GM18499 (cell line): ENCODE results near the gene MEST.
"Not testable (repeated sequence)": the region's sequence is repeated elsewhere in the genome, so short reads cannot be mapped to it uniquely, and the experiment has no call there.

Source experiments
- ATAC-seq: cut with Tn5 transposase; IDR thresholded peaks from one replicate; pipeline ENCODE4 v1.9.1; 2021; ENCODE audit warnings: moderate number of reproducible peaks; ENCODE audit not compliant: insufficient read depth, unreplicated experiment

The MEST gene

DNA sequence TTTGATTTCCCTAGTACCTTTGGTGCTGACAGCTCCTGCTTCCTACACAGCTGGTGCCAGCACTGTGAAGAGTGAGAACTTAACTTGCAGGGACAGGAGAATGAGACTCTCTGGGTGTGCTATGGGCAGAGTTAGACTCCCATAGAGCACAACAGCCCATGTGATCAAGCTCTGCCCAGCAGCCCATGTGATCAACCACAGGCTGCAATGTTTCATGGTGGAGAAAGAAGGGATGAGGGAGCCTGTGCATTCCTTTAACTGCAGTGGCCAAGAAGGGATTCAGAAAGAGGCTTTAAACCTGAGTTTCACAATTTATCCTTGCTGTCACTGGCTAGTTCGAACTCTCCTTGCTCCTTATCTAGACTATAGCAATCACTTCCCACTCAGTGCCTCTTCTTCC, 10.0 kb upstream of the MEST start:
- no peak for ATAC-seq

DNA sequence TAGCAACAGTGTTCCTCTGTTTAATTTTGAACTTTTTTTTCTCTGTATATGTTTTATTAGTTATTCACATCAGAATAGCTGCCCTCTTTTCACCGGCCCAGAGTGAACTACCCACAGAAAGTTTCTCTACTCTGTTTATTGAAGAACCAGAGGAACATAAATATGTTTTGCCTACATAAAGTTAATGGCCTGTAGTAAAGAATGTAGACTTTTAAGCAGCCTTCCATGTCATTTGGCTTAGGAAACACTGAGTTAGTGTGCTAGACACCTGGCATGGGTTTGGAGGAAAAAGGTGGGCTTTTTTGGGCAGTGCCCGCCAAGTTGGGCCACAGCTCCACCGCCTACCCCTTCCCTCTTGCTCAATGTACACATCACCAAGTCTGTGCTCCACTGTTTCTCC, 8.9 kb upstream of the MEST start:
- ATAC-seq, result no peak

DNA sequence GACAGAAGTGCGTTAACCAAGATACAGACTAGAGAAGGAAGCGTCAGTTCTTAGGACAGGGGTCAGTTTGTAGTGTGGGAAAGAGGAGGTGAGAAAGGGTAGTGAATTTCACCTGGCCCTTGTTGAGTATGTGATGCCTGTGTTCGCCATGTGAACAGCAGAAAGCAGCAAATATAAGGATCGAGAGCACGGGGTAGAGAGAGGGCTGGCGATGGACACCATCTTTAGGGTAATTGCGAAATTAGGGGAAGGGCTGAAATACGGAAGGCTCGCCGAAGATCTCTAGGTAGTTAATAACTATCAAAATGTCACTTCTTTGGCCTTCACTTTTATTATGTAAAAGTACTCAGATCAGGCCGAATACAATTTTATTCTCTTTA, 6.2 kb upstream of the MEST start:
- no peak for ATAC-seq

DNA sequence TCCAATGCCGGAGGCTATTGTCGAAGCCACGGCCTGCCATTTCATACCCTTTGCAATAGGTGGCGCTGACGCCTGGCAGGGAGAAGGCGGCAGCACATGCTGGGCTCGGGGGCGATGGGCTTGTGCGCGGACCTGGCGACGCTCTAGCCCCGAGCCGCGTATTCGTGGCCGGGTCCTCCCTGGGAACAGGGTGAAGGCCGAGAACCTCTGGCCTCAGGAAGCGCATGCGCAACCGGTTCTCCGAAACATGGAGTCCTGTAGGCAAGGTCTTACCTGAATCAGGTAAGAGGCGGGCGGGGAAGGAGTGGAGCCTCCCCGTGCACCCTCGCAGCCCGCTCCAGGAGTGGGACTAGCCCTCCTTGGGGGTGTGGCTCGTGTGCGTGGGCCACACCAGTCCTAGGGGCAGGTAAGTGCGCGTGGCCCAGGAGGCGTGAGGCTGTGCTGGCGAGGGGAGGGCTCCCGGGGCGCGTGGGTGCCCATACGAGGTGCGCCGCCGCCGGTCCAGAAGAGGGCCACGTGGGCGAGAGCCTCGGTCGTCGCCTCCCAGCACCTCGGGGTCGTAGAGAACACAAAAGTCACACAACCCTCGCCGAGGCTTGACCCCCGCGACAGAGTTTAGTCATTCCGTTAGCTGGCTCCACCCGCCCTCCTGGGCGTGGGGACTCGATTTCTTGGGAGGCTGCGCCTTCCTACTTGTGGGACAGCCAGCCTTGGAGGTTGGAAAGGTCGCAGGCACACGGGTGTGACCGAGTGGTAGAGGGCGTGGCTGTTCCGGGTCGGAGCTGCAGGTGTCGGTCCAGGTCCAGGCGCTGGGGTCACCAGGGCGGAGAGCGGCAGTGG, 5.6 kb upstream of the MEST start:
- no peak for ATAC-seq

DNA sequence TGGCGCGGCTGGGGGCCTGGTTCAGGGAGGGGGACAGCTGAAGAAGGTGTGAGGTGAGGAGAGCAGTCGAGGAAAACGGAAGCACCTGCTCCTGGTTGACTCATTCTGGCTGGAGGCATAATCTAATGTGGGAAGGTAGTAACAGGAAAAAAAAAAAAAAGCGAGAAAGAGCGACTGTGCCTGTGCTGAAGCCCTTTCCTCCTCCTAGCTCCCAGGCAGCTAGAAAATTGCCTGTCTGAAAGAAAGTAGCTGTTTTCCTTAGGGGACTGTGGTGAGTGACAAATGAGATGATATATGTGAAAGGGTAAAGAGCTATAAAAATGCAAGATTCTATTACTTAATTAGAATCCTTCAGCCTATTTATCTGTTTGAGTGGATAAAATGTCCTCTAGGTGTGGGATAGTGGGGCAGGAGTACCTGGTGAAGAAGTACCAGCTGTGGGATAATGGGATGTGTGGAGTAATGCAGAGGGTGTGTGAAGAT, 4.9 kb upstream of the MEST start:
- ATAC-seq, result no peak

DNA sequence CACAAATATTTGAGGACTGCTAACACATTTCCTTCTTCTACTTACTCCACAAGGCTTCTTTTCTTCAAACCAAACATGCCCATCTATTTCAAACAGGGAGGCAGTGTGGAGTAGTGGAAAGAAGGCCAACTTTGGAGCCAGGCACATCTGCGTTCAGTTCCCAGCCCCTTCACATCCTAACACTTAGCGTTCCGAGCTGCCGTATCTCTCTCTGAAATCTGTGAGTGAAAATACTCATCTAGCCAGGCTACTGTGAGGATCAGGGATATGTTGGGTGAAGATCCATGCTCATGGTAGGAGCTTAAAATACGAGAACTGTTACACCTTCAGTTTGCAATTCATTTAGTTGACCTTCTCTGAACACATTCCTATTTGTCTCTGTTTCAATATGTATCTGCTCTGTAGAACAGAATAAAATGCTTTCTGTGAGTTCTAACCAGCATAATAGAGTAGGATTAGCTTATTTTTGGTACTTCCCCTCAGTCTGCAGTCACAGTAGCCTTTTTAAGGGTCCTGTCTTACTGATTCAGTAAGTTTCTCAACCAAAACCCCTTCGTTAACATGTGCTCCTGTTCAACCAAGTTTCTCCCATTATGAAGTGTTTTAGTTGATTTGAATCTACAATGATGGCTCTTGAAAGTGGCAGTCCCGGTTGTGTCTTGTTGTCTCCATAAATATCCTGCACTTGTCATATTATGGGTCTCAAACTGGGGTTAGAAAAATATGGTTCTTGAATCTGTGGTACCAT, 3.3 kb upstream of the MEST start:
- ATAC-seq, result no peak

DNA sequence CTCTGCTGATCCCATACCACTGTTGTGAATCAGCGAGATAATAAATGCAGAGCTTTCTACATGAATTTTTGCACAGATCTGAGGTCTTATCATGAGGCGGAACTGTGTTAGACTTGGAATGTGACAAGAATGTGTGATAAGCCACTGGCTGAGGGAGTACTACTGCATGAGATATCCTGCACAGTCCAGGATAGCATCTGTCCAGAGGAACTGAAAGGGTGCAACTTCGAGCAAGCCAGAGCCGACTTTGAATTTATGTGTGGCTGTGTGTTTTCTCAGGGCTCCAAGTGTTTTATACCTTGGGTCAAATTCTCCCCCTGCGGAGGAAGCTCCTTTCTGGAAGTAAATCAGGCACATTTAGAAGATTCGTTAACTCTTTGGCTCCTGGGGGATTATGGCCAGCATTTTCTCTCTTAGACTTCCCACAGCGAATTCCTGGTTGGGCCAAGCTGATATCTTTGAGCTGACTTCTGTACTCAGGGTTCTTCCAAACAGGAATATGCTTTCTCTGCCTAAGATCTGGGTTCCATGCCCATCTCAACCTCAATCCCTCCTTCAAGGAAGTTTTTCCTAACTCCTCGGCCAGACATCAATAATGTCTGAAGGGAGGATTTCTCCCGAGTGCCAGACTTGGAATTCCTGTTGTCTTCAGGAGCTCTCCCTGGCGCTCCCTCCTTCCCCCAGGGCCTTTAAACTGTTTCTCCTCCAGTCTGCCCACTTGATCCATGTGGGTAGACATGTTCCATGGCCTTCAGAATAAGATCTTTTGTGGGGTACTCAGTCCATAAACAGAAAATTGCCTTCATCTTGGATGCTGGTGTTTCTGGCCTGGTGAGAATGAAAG, 2.5 kb upstream of the MEST start:
- no peak for ATAC-seq

DNA sequence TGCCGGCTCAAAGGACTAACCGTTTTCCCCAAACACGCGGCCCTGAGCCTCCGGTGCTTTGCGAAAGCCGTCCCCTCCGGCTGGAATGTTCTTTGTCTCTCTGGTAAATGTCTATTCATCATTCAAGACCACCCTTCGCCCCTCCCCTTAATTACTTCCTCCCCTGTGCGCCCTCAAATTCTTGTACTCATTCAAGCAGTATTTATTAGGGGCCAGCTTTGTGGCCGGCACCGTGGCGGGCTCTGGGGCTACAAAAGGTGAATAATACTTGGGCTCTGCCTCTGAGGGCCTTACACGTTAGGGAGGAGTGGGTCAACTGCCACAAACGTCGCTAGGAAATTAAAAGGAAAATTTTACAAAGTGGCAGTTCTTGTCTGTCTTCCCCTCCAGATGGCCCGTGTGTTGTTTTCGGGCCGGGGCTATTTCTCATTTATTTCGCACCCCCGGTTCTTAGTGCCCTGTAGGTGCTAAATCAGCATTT, 1.5 kb upstream of the MEST start:
- no peak for ATAC-seq

DNA sequence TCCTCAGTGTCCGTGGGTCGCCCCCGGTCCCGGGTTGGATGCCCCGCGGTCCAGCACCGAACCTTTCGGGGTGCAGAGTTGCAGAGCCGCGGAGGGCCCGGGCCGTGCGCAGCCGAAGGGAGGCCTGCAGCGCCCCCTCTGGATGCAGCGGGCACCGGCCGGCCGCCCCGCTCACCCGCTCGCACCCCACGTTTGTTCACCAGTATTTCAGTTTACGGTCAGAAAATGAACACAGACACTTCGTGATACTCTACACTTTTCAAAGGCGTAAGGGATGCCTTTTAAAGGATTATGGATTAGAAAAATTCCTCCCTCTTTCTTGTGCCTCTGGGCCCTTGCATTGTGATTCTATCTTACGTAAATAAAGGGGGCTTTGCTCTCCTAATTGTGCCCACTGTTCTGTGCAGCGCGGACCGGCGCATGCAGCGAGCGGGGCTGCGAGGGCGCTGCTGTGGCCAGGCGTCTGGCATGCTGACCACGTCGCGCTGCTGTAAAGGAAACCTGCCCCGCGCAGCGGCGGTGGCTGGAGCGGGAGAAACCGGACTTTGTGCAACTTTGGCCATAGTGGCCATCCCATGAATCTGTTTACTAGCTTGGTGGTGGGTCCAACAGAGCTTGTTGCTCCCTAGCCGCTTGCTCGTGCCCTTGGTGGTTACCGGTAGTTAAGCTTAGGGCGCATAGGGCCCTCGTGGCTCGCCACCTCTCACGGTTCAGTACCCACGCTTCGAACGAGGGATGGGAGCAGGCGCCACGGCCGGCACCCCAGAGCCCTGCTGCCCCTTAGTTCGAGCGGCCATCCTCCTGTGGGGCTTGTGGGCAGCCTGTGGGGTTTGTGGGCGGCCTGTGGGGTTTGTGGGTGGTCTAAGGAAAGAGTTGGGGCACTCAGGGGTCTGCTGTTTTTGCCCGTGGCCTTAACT, 739 bp upstream of the MEST start:
- ATAC-seq, result no peak

DNA sequence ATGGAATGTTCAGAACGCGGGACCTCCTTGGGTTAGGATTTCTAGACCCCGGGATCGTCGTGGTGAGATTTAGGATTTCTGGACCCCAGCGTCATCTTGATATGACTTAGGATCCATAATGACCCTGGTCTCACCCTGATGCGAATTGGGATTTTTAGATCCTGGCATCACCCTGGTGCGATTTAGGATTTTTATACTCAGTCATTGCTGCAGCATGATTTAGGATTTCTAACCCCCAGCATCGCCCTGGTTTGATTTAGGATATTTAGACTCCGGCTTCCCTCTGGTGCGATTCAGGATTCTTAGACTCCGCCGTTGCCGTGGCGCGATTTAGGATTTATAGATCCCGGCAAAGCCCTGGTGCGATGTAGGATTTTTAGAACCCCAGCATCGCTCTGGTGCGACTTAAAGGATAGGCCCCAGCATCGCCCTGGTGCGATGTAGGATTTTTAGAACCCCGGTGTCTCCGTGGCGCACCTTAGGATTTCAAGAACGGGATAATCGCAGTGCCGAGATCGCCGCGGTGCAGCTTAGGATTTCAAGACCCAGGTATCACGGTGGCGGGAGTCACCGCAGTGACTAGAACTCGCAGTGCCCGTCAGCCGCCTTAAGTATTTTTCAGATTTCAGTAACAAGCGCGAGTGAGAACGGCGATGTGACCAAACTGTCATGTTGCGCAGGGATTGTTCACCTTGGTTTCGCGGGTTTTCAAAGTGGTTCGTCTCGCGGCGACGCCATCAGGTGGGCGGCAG, 814 bp downstream of the MEST start:
- ATAC-seq, result no peak

DNA sequence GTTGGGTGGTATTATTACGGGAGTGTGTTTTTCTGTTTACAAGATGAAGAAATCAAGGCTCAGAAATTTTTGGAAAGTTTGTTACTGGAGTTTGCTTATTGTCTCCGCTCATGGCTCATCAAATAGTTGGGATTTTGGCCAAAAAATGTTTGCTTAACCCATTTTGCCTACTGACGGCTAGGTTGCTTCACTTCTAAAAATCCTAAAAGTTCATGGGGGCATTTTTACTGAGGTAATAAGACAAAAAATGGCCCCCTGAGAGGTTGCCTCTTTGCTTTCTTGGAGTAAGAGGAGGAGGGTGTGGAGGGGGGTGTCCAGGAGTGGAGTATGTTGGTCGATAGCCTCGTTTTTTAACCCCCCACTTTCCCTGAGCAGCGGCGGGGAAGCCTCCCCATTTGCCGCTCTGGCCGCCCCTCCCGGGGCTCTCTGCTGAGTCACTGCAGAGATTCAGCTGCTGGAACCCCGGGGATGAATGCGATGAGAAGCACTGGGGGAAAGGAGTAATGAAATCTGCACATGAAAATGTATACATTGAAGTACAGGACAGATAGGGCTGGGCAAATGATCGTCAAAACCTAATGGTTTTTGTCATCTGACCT, 1.5 kb downstream of the MEST start:
- no peak for ATAC-seq

DNA sequence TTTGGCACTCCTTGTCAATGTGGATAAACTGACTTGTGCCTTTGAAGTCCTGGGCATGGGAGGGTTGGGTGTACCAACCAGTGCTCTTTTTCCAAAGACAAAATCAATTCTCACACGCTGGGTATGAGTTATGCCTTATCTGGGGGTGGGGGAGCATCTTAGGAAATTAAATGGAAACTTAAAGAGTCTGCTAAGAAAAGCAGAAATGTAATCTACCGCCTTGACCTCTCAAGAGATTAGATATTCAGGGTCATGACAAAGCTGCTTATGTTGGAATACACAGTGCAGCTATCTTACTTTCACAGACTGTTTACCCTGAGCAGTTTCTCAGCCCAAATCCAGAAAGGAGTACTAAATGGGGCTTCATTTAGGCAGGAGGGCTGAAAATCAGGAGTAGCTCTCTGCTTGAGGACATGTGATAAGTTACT, 2.6 kb downstream of the MEST start:
- no peak for ATAC-seq

DNA sequence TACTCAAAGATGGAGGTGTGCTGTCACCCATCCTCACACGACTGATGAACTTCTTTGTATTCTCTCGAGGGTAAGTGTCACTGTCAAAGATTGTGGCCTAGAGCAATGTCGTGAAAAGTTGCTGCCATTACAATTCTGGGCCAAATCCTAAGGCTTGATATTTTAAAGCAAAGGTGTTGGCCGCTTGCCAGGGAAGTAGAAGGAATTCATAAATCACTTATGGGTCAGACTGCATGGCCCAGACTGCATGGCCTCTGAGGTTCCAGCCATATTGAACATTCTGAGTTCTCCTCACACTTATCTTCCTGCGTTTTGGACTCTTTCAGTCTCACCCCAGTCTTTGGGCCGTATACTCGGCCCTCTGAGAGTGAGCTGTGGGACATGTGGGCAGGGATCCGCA, 8.6 kb downstream of the MEST start:
- ATAC-seq, result no peak

DNA sequence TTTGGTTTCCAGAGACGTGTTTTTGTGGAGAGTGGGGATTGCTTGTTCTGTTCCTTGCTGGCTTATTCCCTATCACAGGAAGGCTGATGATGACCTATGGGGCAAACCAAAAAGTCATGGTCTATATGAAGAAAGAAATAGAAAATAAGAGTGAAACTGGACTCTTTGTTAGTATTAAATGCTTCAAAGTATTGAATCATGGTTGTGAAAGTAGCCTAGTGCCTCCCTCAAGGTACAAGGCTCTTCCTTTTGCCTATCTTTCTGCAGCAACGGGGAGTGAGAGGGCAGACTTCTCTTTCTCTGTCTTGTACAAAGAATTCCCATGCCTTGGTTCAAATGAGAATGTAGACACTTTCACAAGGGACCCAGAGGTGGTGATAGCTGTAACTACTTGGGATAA, 9.0 kb downstream of the MEST start:
- no peak for ATAC-seq

DNA sequence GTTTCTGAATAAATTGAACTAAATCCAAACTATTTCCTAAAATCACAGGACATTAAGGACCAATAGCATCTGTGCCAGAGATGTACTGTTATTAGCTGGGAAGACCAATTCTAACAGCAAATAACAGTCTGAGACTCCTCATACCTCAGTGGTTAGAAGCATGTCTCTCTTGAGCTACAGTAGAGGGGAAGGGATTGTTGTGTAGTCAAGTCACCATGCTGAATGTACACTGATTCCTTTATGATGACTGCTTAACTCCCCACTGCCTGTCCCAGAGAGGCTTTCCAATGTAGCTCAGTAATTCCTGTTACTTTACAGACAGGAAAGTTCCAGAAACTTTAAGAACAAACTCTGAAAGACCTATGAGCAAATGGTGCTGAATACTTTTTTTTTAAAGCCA, 13.9 kb downstream of the MEST start:
- no peak for ATAC-seq

DNA sequence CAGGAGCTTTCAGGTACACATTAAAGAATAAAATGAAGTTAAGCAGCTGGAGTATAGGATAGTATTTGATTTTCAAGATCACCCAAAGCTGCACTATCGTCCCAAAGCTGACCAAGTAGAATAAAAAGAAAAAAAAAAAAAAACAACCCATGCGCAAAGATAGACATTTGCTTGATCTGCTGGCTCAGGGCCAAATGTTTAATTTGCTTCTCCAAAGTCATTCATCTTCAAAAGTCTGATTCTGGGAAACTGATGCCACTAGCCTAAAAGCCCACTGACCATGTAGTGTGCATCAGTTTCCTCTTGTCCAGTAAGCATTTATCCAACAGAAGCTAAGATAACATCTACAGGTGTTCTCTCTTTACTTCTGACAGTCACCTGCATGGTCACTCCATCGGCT, 14.5 kb downstream of the MEST start:
- ATAC-seq, result no peak

DNA sequence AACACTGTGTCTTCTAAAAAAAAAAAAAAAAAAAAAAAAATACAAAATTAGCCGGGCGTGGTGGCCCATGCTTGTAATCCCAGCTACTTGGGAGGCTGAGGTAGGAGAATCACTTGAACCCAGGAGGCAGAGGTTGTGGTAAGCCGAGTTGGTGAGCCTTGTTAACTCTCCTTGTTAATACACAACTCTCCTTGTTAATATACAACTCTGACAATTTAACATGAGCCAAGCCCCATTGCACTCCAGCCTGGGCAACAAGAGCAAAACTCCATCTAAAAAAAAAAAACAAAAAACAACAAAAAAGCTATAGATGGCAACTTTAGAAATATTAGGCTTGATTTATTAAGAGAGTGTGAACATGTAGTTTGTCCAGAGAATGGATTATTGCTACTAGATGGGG, 20.2 kb downstream of the MEST start:
- not testable (repeated sequence) for ATAC-seq

DNA sequence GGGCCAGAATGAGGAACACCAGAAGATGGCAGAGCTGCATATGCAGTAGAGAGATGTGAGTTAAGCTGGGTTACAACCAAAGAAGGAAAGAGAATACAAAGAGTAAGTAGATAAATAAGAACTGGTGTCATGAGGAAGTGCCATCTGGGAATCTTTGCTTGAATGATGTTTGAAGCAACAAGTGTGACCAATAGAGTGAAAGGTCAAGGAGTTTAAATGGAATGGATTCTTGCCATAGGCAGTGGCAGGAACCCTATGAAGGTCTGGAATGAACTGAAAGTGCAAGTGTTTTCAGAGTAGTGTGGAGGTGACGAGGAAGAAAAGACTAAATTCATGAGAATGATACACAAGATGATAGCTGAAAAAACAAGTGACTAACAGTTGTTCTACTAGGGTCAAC, 21.6 kb downstream of the MEST start:
- ATAC-seq, result no peak
